CD8-positive, alpha-beta memory T cell (primary cell): ENCODE data around the gene ZNF593OS. TPM values are rescaled to one million over a fixed set of nuclear protein-coding genes. Genes with fewer than 3 reads are reported as not detected.
A peak's percentile ranks its signal among the peaks of the same experiment; 100 is the strongest.

ENCODE experiments used
- CTCF ChIA-PET: fragments of 350-600 bp; sonication (Branson Sonifier 250); formaldehyde crosslinking; loops from one replicate; lab custom pipeline; 2021; ENCODE audit warnings: antibody characterized with exemption; lab: Charles Lee
- POLR2A ChIA-PET: fragments of 350-600 bp; sonication (Branson Sonifier 250); formaldehyde crosslinking; loops from one replicate; lab custom pipeline; 2021; ENCODE audit warnings: antibody characterized with exemption; lab: Charles Lee
- DNase-seq, 5 donors: peaks; one replicate each; pipeline versions ENCODE4 v3.0.0 to v3.0.0-alpha.2; 2020 to 2022; ENCODE audit warnings: mixed read lengths in 1 of 5
- H3K27ac ChIP-seq: one replicate; pipeline ENCODE4 v1.7.0; 2013; ENCODE audit warnings: low read depth, mild to moderate bottlenecking, low read length, moderate library complexity
- H3K27me3 ChIP-seq: 2 replicates; pipeline ENCODE4 v1.7.0; 2013; ENCODE audit warnings: low read length, mild to moderate bottlenecking; ENCODE audit not compliant: insufficient read depth, poor library complexity, severe bottlenecking
- H3K36me3 ChIP-seq: 2 replicates; pipeline ENCODE4 v1.7.0; 2013; ENCODE audit warnings: mild to moderate bottlenecking, low read length, moderate library complexity; ENCODE audit not compliant: insufficient read depth
- H3K4me1 ChIP-seq: 2 replicates; pipeline ENCODE4 v1.7.0; 2013; ENCODE audit warnings: mild to moderate bottlenecking, low read length, moderate library complexity; ENCODE audit not compliant: insufficient read depth
- H3K4me3 ChIP-seq: 2 replicates; pipeline ENCODE4 v1.7.0; 2013; ENCODE audit warnings: mild to moderate bottlenecking, low read length
- H3K9me3 ChIP-seq: 2 replicates; pipeline ENCODE4 v1.7.0; 2013; ENCODE audit warnings: mild to moderate bottlenecking, low read length
- H3K27ac Mint-ChIP-seq, 8 donors: one replicate each; pipeline ENCODE4 v1.8.0; 2020 to 2021; ENCODE audit warnings: mixed read lengths in 8 of 8, mild to moderate bottlenecking in 6 of 8, inconsistent platforms in 3 of 8, moderate library complexity in 3 of 8
- H3K27me3 Mint-ChIP-seq, 2 donors: one replicate each; pipeline ENCODE4 v1.8.0; 2020 to 2021; ENCODE audit warnings: mixed read lengths in 2 of 2, mild to moderate bottlenecking in 1 of 2, moderate library complexity in 1 of 2
- H3K36me3 Mint-ChIP-seq, 3 donors: one replicate each; pipeline ENCODE4 v1.8.0; 2020 to 2021; ENCODE audit warnings: mixed read lengths in 3 of 3, inconsistent platforms in 1 of 3, mild to moderate bottlenecking in 1 of 3
- H3K4me1 Mint-ChIP-seq, 3 donors: one replicate each; pipeline ENCODE4 v1.8.0; 2020 to 2021; ENCODE audit warnings: mixed read lengths in 3 of 3, inconsistent platforms in 1 of 3, mild to moderate bottlenecking in 1 of 3
- H3K4me3 Mint-ChIP-seq, 7 donors: one replicate each; pipeline ENCODE4 v1.8.0; 2020 to 2021; ENCODE audit warnings: mixed read lengths in 7 of 7, mild to moderate bottlenecking in 6 of 7, moderate library complexity in 4 of 7, inconsistent platforms in 2 of 7
- H3K9me3 Mint-ChIP-seq, 5 donors: one replicate each; pipeline ENCODE4 v1.8.0; 2020 to 2022; ENCODE audit warnings: mixed read lengths in 5 of 5, mild to moderate bottlenecking in 3 of 5, moderate library complexity in 2 of 5, inconsistent platforms in 1 of 5
- polyA plus RNA-seq: library from polyadenylated mRNA; unstranded; fragments of 300-500 nt; fragmentation: Illumina TruSeq; gene quantifications from one replicate; pipeline ENCODE4 v1.2.3, GENCODE V29; 2021
- total RNA-seq, 2 experiments: library from RNA; stranded (reverse); gene quantifications; one replicate each; pipeline ENCODE4 v1.2.3, GENCODE V29; 2021

Gene ZNF593OS
- total and polyA plus RNA-seq, 3 experiments from 2014 or later = 0.85 TPM; not detected in 2

DNA sequence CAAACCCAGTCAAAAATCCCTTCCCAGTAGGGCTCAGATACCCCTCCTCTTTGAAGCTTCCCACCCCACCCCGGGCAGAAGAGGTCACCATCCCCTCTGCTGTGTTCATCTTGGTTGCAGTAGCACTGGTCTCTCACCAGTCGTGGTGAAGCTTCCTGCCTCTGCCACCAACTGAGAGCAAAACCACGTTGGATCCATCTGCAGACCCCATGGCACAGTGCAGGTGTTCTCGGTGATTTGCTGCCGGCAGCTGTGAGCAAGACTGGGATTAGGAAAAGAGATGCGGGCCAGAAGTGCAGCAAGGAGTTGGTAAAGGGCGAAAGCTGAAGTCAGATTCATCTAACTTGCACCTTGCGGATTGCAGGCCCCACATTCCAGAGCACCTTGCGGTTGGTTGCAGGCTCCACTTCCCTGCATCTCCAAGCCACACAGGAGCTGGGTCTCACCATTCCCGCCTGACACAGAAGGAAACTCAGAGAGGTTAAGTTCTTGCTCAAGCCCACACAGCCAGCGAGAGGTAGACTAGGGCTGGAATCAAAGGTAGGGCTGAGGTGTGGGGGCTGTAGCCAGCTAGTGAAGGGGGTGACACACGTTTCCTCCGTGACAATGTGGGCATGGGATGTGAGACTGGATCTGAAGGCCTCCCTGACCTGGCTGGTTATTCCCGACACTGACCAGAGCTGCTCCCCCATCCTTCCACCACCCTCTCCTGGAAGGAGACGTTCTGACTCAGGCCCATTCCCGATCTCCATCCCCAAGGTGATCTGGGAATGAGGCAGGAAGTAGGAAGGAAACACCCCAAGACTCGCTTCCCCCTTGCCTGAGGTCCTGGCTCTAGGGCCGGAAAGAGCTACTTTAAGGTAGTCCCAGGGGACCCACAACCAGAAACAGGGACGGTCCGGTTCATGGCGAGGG, 16.0 kb downstream of the ZNF593OS start:
- Histone ChIP-seq H3K27ac (no peak overlapping the region), H3K4me1 (no peaks in the 10 kb centered on the region), H3K4me3 (no peak overlapping the region), H3K9me3 (no peaks in the 10 kb centered on the region), H3K27me3 (peaks cover 10% of the 10 kb centered on the region), H3K36me3 (no peaks in the 10 kb centered on the region)
- H3K4me3 Mint-ChIP-seq = no peak overlapping the region
- ChIA-PET POLR2A (no interaction called here), CTCF (interaction anchor here (1.0 to 3.0 kb wide), 3 partner anchors 11 to 119 kb away, joined by 3 to 18 read pairs (median 3); no protein-coding TSS in a partner anchor)
- H3K9me3 Mint-ChIP-seq = peaks cover 0 to 4% (median 0%) of the 10 kb centered on the region in 5 donors
- H3K27me3 Mint-ChIP-seq = peaks cover 31 to 57% of the 10 kb centered on the region in 2 donors
- H3K36me3 Mint-ChIP-seq = no peaks in the 10 kb centered on the region
- peak in 1 of 5 donors; percentile 6 for DNase-seq
- H3K4me1 Mint-ChIP-seq = peaks cover 0 to 3% (median 1%) of the 10 kb centered on the region in 3 donors
- H3K27ac Mint-ChIP-seq = peak overlapping the region in 1 of 8 donors; percentile 50

DNA sequence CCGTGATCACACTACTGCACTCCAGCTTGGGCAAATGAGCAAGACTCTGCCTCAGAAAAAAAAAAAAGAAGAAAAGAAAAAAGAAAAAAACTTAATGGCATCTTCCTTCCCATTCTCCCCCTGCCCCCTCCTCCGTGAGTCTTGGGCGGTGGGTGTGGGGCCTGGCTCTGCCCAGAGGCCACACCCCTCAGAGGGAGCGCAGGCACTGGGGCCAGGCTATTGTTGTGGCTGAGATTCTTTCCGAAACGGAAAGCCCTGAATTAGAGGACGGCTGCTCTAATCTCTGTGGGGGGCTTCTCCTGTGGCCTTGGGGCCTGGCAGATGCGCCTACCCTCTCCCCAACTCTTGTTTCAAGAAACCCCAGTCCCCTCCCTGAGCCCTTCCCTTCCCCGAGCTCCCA, 16.9 kb downstream of the ZNF593OS start:
- Histone ChIP-seq H3K27ac (no peak overlapping the region), H3K4me1 (no peaks in the 10 kb centered on the region), H3K27me3 (peaks cover 10% of the 10 kb centered on the region), H3K36me3 (no peaks in the 10 kb centered on the region), H3K9me3 (no peaks in the 10 kb centered on the region), H3K4me3 (no peak overlapping the region)
- Mint-ChIP-seq H3K4me1 (peaks cover 0 to 3% (median 1%) of the 10 kb centered on the region in 3 donors), H3K27ac (peak overlapping the region in 1 of 8 donors; percentile 47), H3K9me3 (peaks cover 0 to 4% (median 0%) of the 10 kb centered on the region in 5 donors), H3K4me3 (no peak overlapping the region), H3K27me3 (peaks cover 27 to 60% of the 10 kb centered on the region in 2 donors), H3K36me3 (no peaks in the 10 kb centered on the region)
- ChIA-PET POLR2A (no interaction called here), CTCF (interaction anchor here (3.0 kb wide), 1 partner anchor 10 kb away, joined by 18 read pairs; no protein-coding TSS in a partner anchor)
- DNase-seq = peak in 1 of 5 donors; percentile 30

DNA sequence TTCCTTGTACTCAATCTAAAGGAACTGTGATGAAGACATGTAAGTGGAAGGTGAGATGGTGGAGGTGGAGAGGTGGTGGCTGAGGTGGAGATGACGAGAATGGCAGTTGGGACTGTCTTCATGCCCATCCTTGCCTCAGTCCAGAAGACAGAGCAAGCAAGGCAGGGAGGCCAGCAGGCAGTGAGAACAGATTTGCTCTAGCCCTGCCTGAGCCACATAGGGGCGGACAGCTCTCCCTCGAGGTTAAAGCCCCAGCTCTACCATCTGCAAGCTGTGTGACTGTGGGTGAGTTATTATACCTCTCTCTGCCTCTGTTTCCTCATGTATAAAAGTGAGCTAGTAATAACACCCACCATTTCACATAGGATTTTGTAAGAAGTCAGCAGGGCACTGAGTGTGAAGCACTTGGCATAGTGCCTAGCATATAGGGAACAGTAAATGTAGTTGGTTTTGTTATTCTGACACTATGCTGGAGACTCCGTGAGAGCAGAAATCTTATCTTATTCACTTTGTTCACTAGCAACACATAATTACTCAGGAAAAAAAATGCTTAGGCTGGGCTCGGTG, 17.6 kb downstream of the ZNF593OS start:
- peak in 1 of 5 donors; percentile 36 for DNase-seq
- Histone ChIP-seq H3K4me3 (no peak overlapping the region), H3K36me3 (no peaks in the 10 kb centered on the region), H3K9me3 (no peaks in the 10 kb centered on the region), H3K27me3 (peaks cover 6% of the 10 kb centered on the region), H3K4me1 (no peaks in the 10 kb centered on the region), H3K27ac (no peak overlapping the region)
- Mint-ChIP-seq H3K9me3 (peaks cover 0 to 2% (median 0%) of the 10 kb centered on the region in 5 donors), H3K36me3 (no peaks in the 10 kb centered on the region), H3K27ac (peak overlapping the region in 1 of 8 donors; percentile 49), H3K4me1 (peaks cover 0 to 3% (median 1%) of the 10 kb centered on the region in 3 donors), H3K27me3 (peaks cover 21 to 56% of the 10 kb centered on the region in 2 donors), H3K4me3 (no peak overlapping the region)
- POLR2A ChIA-PET = no interaction called here
- CTCF ChIA-PET = interaction anchor here (0.9 kb wide), 1 partner anchor 10 kb away, joined by 4 read pairs; no protein-coding TSS in a partner anchor

DNA sequence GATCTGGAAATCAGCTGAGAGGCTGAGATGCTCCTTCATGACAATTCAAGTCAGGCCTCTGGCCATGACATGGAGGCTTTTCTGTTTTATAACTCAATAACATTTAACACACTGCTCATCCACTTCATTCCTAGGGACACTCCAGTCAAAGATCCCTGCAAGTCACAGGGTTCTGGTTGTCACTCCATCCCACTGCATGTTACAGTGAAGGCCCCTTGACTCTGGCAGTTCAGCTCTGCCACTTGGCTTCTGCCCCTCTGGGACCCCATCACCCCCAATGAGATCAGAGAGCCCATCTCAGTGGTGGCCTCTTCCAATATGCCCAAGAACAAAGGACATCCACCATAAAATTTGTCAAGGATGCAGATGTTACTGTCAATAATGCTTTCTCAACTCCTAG, 22.7 kb downstream of the ZNF593OS start:
- no peak overlapping the region for H3K27ac ChIP-seq
- H3K36me3 ChIP-seq = no peaks in the 10 kb centered on the region
- no peaks in the 10 kb centered on the region for H3K27me3 ChIP-seq
- no peak overlapping the region for H3K4me3 Mint-ChIP-seq
- peaks cover 4 to 35% of the 10 kb centered on the region in 2 donors for H3K27me3 Mint-ChIP-seq
- ChIA-PET CTCF (no interaction called here), POLR2A (no interaction called here)
- H3K4me1 Mint-ChIP-seq = peaks cover 2 to 8% (median 6%) of the 10 kb centered on the region in 3 donors
- no peak overlapping the region for H3K4me3 ChIP-seq
- no peak overlapping the region for H3K27ac Mint-ChIP-seq
- H3K9me3 Mint-ChIP-seq = no peaks in the 10 kb centered on the region
- H3K9me3 ChIP-seq = no peaks in the 10 kb centered on the region
- no peak for DNase-seq
- peaks cover 3% of the 10 kb centered on the region for H3K4me1 ChIP-seq
- H3K36me3 Mint-ChIP-seq = no peaks in the 10 kb centered on the region

DNA sequence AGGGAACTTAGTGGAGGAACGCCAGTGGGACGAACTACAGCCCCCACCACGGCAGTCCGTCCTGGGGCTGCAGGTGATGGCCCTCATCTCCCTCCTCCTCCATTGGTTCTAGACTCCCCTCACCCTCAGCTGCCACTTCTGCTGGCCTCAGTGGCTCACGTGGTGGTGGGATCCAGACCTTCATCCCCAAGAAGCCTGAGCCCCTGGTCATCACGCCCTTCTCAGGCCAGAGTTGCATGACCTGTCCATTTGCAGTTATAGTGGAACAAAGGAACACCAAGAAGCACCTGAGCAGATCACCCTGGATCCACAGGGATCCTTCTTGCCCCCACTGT, 25.7 kb downstream of the ZNF593OS start:
- Mint-ChIP-seq H3K4me3 (no peak overlapping the region), H3K4me1 (peaks cover 2 to 8% (median 6%) of the 10 kb centered on the region in 3 donors), H3K27ac (peak overlapping the region in 1 of 8 donors; percentile 62), H3K27me3 (peaks cover 5 to 25% of the 10 kb centered on the region in 2 donors), H3K9me3 (no peaks in the 10 kb centered on the region), H3K36me3 (no peaks in the 10 kb centered on the region)
- H3K27ac ChIP-seq = no peak overlapping the region
- POLR2A ChIA-PET = interaction anchor here (0.9 to 2.2 kb wide), 2 partner anchors 19 to 23 kb away, joined by 5 to 14 read pairs; no protein-coding TSS in a partner anchor
- CTCF ChIA-PET = interaction anchor here (0.7 to 6.5 kb wide), 16 partner anchors 10 to 177 kb away, joined by 3 to 122 read pairs (median 5); partner anchors contain the start of genes CEP85, PDIK1L and ZNF593
- H3K4me3 ChIP-seq = no peak overlapping the region
- no peaks in the 10 kb centered on the region for H3K9me3 ChIP-seq
- H3K27me3 ChIP-seq = no peaks in the 10 kb centered on the region
- H3K4me1 ChIP-seq = peaks cover 3% of the 10 kb centered on the region
- no peak for DNase-seq
- H3K36me3 ChIP-seq = no peaks in the 10 kb centered on the region

DNA sequence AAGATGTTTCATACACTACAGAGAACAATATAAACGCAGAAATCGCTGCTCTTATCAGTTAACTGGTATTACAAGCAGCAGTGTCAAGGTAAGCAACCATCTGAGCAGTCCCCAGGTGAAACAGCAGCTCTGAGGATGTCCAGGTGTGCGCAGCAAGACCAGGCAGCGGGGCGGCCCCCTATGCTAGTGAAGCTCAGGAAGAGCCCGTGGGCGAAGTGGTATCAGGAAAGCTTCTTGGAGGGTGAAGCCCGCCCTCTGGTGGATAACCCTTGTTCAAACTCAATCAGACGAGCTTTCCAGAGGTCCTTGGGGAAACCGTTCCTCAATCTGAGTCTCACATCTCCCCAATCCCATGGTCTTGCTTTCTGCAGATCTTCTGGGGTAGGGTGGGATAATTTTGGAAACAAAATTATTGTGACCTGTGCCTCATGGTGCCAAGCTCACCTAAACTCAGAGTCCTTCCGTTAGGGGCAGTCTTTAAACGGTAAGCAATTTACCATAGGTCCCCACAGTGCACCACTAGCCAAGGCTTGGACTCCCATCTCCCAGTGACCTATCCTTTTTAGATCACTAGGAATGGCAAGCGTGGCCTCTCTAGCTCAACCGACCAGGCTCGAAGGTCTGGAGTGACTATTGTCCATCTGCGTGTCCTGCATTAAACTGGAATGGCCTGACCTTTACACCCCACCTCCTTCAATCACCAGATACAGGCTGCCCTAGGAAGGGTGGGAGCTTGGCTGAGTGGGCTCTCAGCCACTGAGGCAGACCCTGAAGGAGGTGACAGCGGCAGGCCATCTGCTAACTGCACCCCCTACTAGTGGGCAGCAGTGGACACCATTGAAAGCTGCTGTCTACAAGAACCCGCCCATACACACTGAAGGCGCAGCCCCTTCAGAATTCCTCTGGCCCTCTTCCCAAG, 26.3 kb downstream of the ZNF593OS start:
- Histone ChIP-seq H3K36me3 (no peaks in the 10 kb centered on the region), H3K4me1 (peaks cover 3% of the 10 kb centered on the region), H3K9me3 (no peaks in the 10 kb centered on the region), H3K4me3 (no peak overlapping the region), H3K27me3 (no peaks in the 10 kb centered on the region), H3K27ac (no peak overlapping the region)
- DNase-seq = peak; percentile 56 to 84 (median 66)
- peak overlapping the region in 2 of 7 donors; percentile 29 to 51 for H3K4me3 Mint-ChIP-seq
- H3K27ac Mint-ChIP-seq = peak overlapping the region in 1 of 8 donors; percentile 62
- peaks cover 5 to 25% of the 10 kb centered on the region in 2 donors for H3K27me3 Mint-ChIP-seq
- ChIA-PET CTCF (interaction anchor here (0.6 to 6.5 kb wide), 28 partner anchors 11 to 320 kb away, joined by 3 to 122 read pairs (median 4); partner anchors contain the start of genes CD52, CEP85, PDIK1L and ZNF593), POLR2A (interaction anchor here (0.9 to 2.2 kb wide), 4 partner anchors 19 to 41 kb away, joined by 3 to 14 read pairs (median 5); no protein-coding TSS in a partner anchor)
- H3K9me3 Mint-ChIP-seq = no peaks in the 10 kb centered on the region
- H3K36me3 Mint-ChIP-seq = no peaks in the 10 kb centered on the region
- peaks cover 2 to 8% (median 6%) of the 10 kb centered on the region in 3 donors for H3K4me1 Mint-ChIP-seq

DNA sequence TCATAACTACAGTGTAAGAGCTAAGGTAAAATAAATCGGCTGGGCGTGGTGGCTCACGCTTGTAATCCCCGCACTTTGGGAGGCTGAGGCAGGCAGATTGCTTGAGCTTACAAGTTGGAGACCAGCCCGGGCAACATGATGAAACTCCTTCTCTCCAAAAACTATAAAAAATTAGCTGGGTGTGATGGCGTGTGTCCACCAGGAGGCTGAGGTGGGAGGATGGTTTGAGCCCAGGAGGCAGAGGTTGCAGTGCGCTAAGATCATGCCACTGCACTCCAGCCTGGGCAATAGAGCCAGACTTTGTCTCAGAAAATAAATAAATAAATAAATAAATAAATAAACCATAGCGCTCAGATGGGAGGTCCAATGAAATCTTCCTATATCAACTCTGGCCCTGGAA, 29.5 kb downstream of the ZNF593OS start:
- ChIA-PET POLR2A (interaction anchor here (0.7 kb wide), 1 partner anchor 28 kb away, joined by 8 read pairs; no protein-coding TSS in a partner anchor), CTCF (interaction anchor here (1.0 to 6.5 kb wide), 10 partner anchors 14 to 173 kb away, joined by 3 to 122 read pairs (median 6); partner anchors contain the start of genes CEP85 and PDIK1L)
- H3K27ac ChIP-seq = no peak overlapping the region
- H3K4me1 ChIP-seq = peaks cover 11% of the 10 kb centered on the region
- no peaks in the 10 kb centered on the region for H3K9me3 ChIP-seq
- H3K4me3 ChIP-seq = no peak overlapping the region
- Mint-ChIP-seq H3K27me3 (peaks cover 3 to 9% of the 10 kb centered on the region in 2 donors), H3K4me1 (peaks cover 6 to 17% (median 14%) of the 10 kb centered on the region in 3 donors), H3K9me3 (no peaks in the 10 kb centered on the region), H3K27ac (no peak overlapping the region), H3K4me3 (no peak overlapping the region), H3K36me3 (no peaks in the 10 kb centered on the region)
- DNase-seq = no peak
- no peaks in the 10 kb centered on the region for H3K36me3 ChIP-seq
- H3K27me3 ChIP-seq = no peaks in the 10 kb centered on the region
